Sciatic nerve (tissue), 2 donors: Measurements from ENCODE around the gene CLCF1. TPM values are rescaled to one million over a fixed set of nuclear protein-coding genes. Genes with fewer than 3 reads are reported as not detected.

Experiments
- ATAC-seq: fragments of 200-7000 bp; cut with Tn5 transposase; one replicate; pipeline ENCODE4 v1.9.1; 2020; ENCODE audit warnings: mild to moderate bottlenecking, moderate library complexity
- DNase-seq: peaks from one replicate; pipeline ENCODE4 v3.0.0-alpha.2; 2020; ENCODE audit warnings: low spot score
- intact Hi-C: fragments of 100-400 bp; cut with DNase I; formaldehyde crosslinking; loops from one replicate; pipeline ENCODE4 v1.14.2; 2022
- total RNA-seq: library from RNA; stranded (reverse); fragmentation: NEBNext Ultra II Directional; extraction: Animal tissue kit (Norgen Biotek cat#: 25700); gene quantifications from one replicate; pipeline ENCODE4 v1.2.1, GENCODE V29; 2021
- donor health status: DM: no; HTN: no; CAD: no.
- donor health status: DM: no; HTN: no; CAD: no.

Gene CLCF1
- total RNA-seq, 1 donor from 2014 or later: 7.5 TPM

- no peak for ATAC-seq
- intact Hi-C loops: loop anchor here (5.0 kb wide), 1 partner anchor 104 kb away; no protein-coding TSS in a partner anchor
- no peak for DNase-seq
These were observed 24.7 kb upstream of the CLCF1 start for GRCh38 chr11:67397986-67398660.

- no peak for ATAC-seq
- intact Hi-C loops: loop anchor here (5.0 kb wide), 1 partner anchor 105 kb away; no protein-coding TSS in a partner anchor
- no peak for DNase-seq
These were observed 24.1 kb upstream of the CLCF1 start for GRCh38 chr11:67397536-67397935.

GRCh38 chr11:67396587-67397389 lies 23.4 kb upstream of the CLCF1 start:
- DNase-seq (no peak), ATAC-seq (no peak)
- intact Hi-C loops: loop anchor here (5.0 kb wide), 1 partner anchor 106 kb away; no protein-coding TSS in a partner anchor

GRCh38 chr11:67396259-67396581 lies 22.8 kb upstream of the CLCF1 start:
- intact Hi-C loops: loop anchor here (5.0 kb wide), 1 partner anchor 106 kb away; no protein-coding TSS in a partner anchor
- ATAC-seq: no peak
- no peak for DNase-seq

GRCh38 chr11:67395555-67396258 lies 22.3 kb upstream of the CLCF1 start:
- DNase-seq (no peak), ATAC-seq (no peak)
- intact Hi-C loops: loop anchor here (5.0 kb wide), 1 partner anchor 107 kb away; no protein-coding TSS in a partner anchor

GRCh38 chr11:67393990-67394389 lies 20.6 kb upstream of the CLCF1 start:
- no peak for DNase-seq
- no peak for ATAC-seq
- intact Hi-C loops: no loop called here

- ATAC-seq (no peak), DNase-seq (no peak)
- intact Hi-C loops: no loop called here
These were observed 20.0 kb upstream of the CLCF1 start for GRCh38 chr11:67393437-67393836.

GRCh38 chr11:67392183-67392715 lies 18.9 kb upstream of the CLCF1 start:
- intact Hi-C loops: no loop called here
- no peak for DNase-seq
- peak; percentile 1 for ATAC-seq

- ATAC-seq (peak; percentile 90), DNase-seq (peak; percentile 98)
- intact Hi-C loops: no loop called here
These were observed 18.1 kb upstream of the CLCF1 start, which contains the start of gene RAD9A for GRCh38 chr11:67391304-67392182. Gene RAD9A, plus strand, starts transcription at chr11:67391986. Its CDS starts 59 bp downstream, at chr11:67392045.

GRCh38 chr11:67390947-67391303 lies 17.5 kb upstream of the CLCF1 start:
- no peak for ATAC-seq
- intact Hi-C loops: no loop called here
- DNase-seq: no peak

- intact Hi-C loops: no loop called here
- DNase-seq (no peak), ATAC-seq (no peak)
These were observed 16.1 kb upstream of the CLCF1 start for GRCh38 chr11:67389477-67389876.

- no peak for ATAC-seq
- intact Hi-C loops: no loop called here
- no peak for DNase-seq
These were observed 14.1 kb upstream of the CLCF1 start for GRCh38 chr11:67387518-67387917.

- no peak for DNase-seq
- intact Hi-C loops: no loop called here
- ATAC-seq: no peak
These were observed 13.7 kb upstream of the CLCF1 start for GRCh38 chr11:67387069-67387468.

GRCh38 chr11:67384851-67385366 lies 11.5 kb upstream of the CLCF1 start:
- DNase-seq (no peak), ATAC-seq (no peak)
- intact Hi-C loops: no loop called here

GRCh38 chr11:67382276-67383136 lies 9.1 kb upstream of the CLCF1 start:
- DNase-seq (peak; percentile 91), ATAC-seq (peak; percentile 85)
- intact Hi-C loops: loop anchor here (2.0 kb wide), 1 partner anchor 28 kb away; no protein-coding TSS in a partner anchor

GRCh38 chr11:67381244-67381972 lies 8.0 kb upstream of the CLCF1 start:
- no peak for ATAC-seq
- peak; percentile 71 for DNase-seq
- intact Hi-C loops: no loop called here
